H1 (cell line): ENCODE data around the gene ZNF581. TPM values are rescaled to one million over a fixed set of nuclear protein-coding genes. Genes with fewer than 3 reads are reported as not detected.

Experiments used
- CTCF ChIA-PET: fragments of 300-600 bp; sonication (Branson Sonifier 250); formaldehyde crosslinking; loops from one replicate; lab custom pipeline; 2021; ENCODE audit not compliant: partially characterized antibody; lab: Charles Lee
- POLR2A ChIA-PET: fragments of 300-600 bp; sonication (Branson Sonifier 250); formaldehyde crosslinking; loops from one replicate; lab custom pipeline; 2021; ENCODE audit warnings: inconsistent platforms; ENCODE audit not compliant: partially characterized antibody; lab: Charles Lee
- DNase-seq, 2 experiments: peaks; one replicate each; pipeline versions ENCODE4 v3.0.0 to v3.0.0-alpha.2; 2010 to 2022; ENCODE audit warnings: low spot score in 2 of 2, low read depth in 1 of 2, mixed read lengths in 1 of 2
- FAIRE-seq: peaks from 2 replicates; lab custom pipeline; 2011; peaks lifted over from hg19 to GRCh38; lab: Jason Lieb, UNC
- H2AFZ ChIP-seq: 2 replicates; pipeline ENCODE4 v1.8.1; 2012; ENCODE audit warnings: low read length, inconsistent platforms
- H2AK5ac ChIP-seq: 2 replicates; pipeline ENCODE4 v1.6.1; 2013; ENCODE audit warnings: low read depth, low read length
- H2BK120ac ChIP-seq: replicated peaks from 2 replicates; pipeline ENCODE3; 2013; ENCODE audit warnings: low read depth, low read length, inconsistent platforms
- H2BK12ac ChIP-seq: 2 replicates; pipeline ENCODE4 v1.6.1; 2013; ENCODE audit warnings: low read depth, low read length
- H2BK15ac ChIP-seq: 2 replicates; pipeline ENCODE4 v1.6.1; 2013; ENCODE audit warnings: low read length
- H2BK20ac ChIP-seq: 2 replicates; pipeline ENCODE4 v1.6.1; 2013; ENCODE audit warnings: low read length
- H2BK5ac ChIP-seq: 2 replicates; pipeline ENCODE4 v1.6.1; 2013; ENCODE audit warnings: low read depth, low read length
- H3K14ac ChIP-seq: 2 replicates; pipeline ENCODE4 v1.6.1; 2013; ENCODE audit warnings: inconsistent platforms; ENCODE audit not compliant: insufficient read length
- H3K18ac ChIP-seq: 2 replicates; pipeline ENCODE4 v1.6.1; 2013; ENCODE audit warnings: low read length; ENCODE audit errors: extremely low read depth
- H3K23ac ChIP-seq: 2 replicates; pipeline ENCODE4 v1.6.1; 2013; ENCODE audit warnings: inconsistent platforms; ENCODE audit not compliant: insufficient read length
- H3K23me2 ChIP-seq: 2 replicates; pipeline ENCODE4 v1.6.1; 2013; ENCODE audit warnings: low read depth, low read length
- H3K27ac ChIP-seq: 2 replicates; pipeline ENCODE4 v1.6.1; 2011; ENCODE audit warnings: low read depth, low read length, inconsistent platforms
- H3K27me3 ChIP-seq, 4 experiments: replicated peaks in 1 of 4; 1 replicate in 1 of 4; 2 replicates in 3 of 4; pipeline versions ENCODE4 v1.6.1 to v1.8.1; 2011 to 2013; ENCODE audit warnings: low read length in 3 of 4, mild to moderate bottlenecking in 3 of 4, inconsistent platforms in 2 of 4, mixed read lengths in 2 of 4, moderate library complexity in 1 of 4; ENCODE audit not compliant: control insufficient read depth in 3 of 4, insufficient read depth in 3 of 4; ENCODE audit errors: extremely low read depth in 1 of 4
- H3K36me3 ChIP-seq, 4 experiments: 2 replicates each; pipeline versions ENCODE4 v1.6.1 to v1.8.1; 2011 to 2013; ENCODE audit warnings: mild to moderate bottlenecking in 4 of 4, low read length in 3 of 4, moderate library complexity in 2 of 4, control low read depth in 1 of 4, inconsistent platforms in 1 of 4; ENCODE audit not compliant: insufficient read depth in 4 of 4, control insufficient read depth in 2 of 4
- H3K4ac ChIP-seq: replicated peaks from 2 replicates; pipeline ENCODE3; 2013; ENCODE audit warnings: low read length, low read depth, mixed read lengths, inconsistent platforms; ENCODE audit not compliant: insufficient read length
- H3K4me1 ChIP-seq, 4 experiments: replicated peaks in 1 of 4; 1 replicate in 1 of 4; 2 replicates in 3 of 4; pipeline versions ENCODE4 v1.6.1 to v1.8.1; 2011 to 2013; ENCODE audit warnings: low read length in 3 of 4, inconsistent platforms in 2 of 4, mixed read lengths in 1 of 4; ENCODE audit not compliant: insufficient read depth in 4 of 4, control insufficient read depth in 3 of 4
- H3K4me2 ChIP-seq, 2 experiments: 2 replicates each; pipeline versions ENCODE4 v1.6.1 to v1.8.1; 2011 to 2013; ENCODE audit warnings: low read depth in 2 of 2, low read length in 2 of 2, control low read depth in 1 of 2, inconsistent platforms in 1 of 2, mild to moderate bottlenecking in 1 of 2; ENCODE audit not compliant: insufficient read depth in 1 of 2
- H3K4me3 ChIP-seq, 4 experiments: fragments of 200-600, 300-600 bp in 1 of 4; sonication (generic), shearing (Covaris generic), sonication (Bioruptor Twin) in 1 of 4; 2 replicates each; pipeline versions ENCODE4 v1.5.1 to v1.8.1; 2011 to 2016; ENCODE audit warnings: low read length in 4 of 4, low read depth in 3 of 4, control low read depth in 2 of 4, inconsistent platforms in 2 of 4, mild to moderate bottlenecking in 2 of 4, mixed read lengths in 1 of 4, moderate library complexity in 1 of 4; ENCODE audit not compliant: insufficient read depth in 2 of 4; ENCODE audit errors: extremely low read depth in 1 of 4
- H3K56ac ChIP-seq: replicated peaks from 2 replicates; pipeline ENCODE3; 2013; ENCODE audit warnings: low read depth, mild to moderate bottlenecking, mixed read lengths, low read length, inconsistent platforms; ENCODE audit not compliant: insufficient read length
- H3K79me1 ChIP-seq: 2 replicates; pipeline ENCODE4 v1.6.1; 2013; ENCODE audit warnings: low read depth, low read length, control low read depth
- H3K79me2 ChIP-seq, 2 experiments: 2 replicates each; pipeline versions ENCODE4 v1.6.1 to v1.8.1; 2012 to 2013; ENCODE audit warnings: low read length in 2 of 2, mild to moderate bottlenecking in 2 of 2, inconsistent platforms in 1 of 2; ENCODE audit not compliant: insufficient read depth in 2 of 2, control insufficient read depth in 1 of 2
- H3K9ac ChIP-seq, 4 experiments: replicated peaks in 1 of 4; 1 replicate in 1 of 4; 2 replicates in 3 of 4; pipeline versions ENCODE4 v1.6.1 to v1.8.1; 2011 to 2013; ENCODE audit warnings: low read depth in 3 of 4, low read length in 3 of 4, control low read depth in 2 of 4, mild to moderate bottlenecking in 2 of 4, moderate library complexity in 2 of 4, inconsistent platforms in 1 of 4; ENCODE audit errors: extremely low read depth in 1 of 4
- H3K9me3 ChIP-seq, 2 experiments: 2 replicates each; pipeline versions ENCODE4 v1.6.1 to v1.8.1; 2012 to 2013; ENCODE audit warnings: mild to moderate bottlenecking in 2 of 2, moderate library complexity in 2 of 2, control low read depth in 1 of 2, inconsistent platforms in 1 of 2, low read depth in 1 of 2, low read length in 1 of 2, mixed read lengths in 1 of 2; ENCODE audit not compliant: insufficient read depth in 2 of 2
- H4K20me1 ChIP-seq, 2 experiments: replicated peaks in 1 of 2; 2 replicates each; pipeline versions ENCODE3 to v1.8.1; 2011 to 2013; ENCODE audit warnings: inconsistent platforms in 2 of 2, low read length in 2 of 2, mild to moderate bottlenecking in 1 of 2; ENCODE audit not compliant: insufficient read depth in 2 of 2, control insufficient read depth in 1 of 2
- H4K5ac ChIP-seq: 2 replicates; pipeline ENCODE4 v1.6.1; 2013; ENCODE audit warnings: low read length, low read depth, mixed read lengths, inconsistent platforms; ENCODE audit not compliant: insufficient read length
- H4K8ac ChIP-seq: 2 replicates; pipeline ENCODE4 v1.8.0; 2013; ENCODE audit warnings: mild to moderate bottlenecking, moderate library complexity, low read length, inconsistent platforms; ENCODE audit not compliant: insufficient read depth; ENCODE audit errors: extremely low read depth
- H4K91ac ChIP-seq: replicated peaks from 2 replicates; pipeline ENCODE3; 2013; ENCODE audit warnings: low read length, mixed read lengths, inconsistent platforms; ENCODE audit not compliant: insufficient read length
- CEBPB ChIP-seq: IDR thresholded peaks from 2 replicates; pipeline ENCODE4 v1.6.1; 2012; ENCODE audit warnings: low read depth, low read length
- HDAC2 ChIP-seq, 2 experiments: fragments of 300-600 bp in 1 of 2; sonication (generic) in 1 of 2; IDR thresholded peaks; 2 replicates each; pipeline ENCODE4 v1.6.1; 2011 to 2012; ENCODE audit warnings: low read depth in 2 of 2, low read length in 2 of 2, mild to moderate bottlenecking in 2 of 2, moderate library complexity in 2 of 2, borderline replicate concordance in 1 of 2, inconsistent platforms in 1 of 2
- KDM4A ChIP-seq: IDR thresholded peaks from one replicate; pipeline ENCODE4 v1.7.1; 2012; ENCODE audit warnings: low read depth, mild to moderate bottlenecking, moderate library complexity, low read length, inconsistent platforms; ENCODE audit not compliant: severe bottlenecking
- WGBS, 2 experiments: shearing (Covaris generic) in 1 of 2; methylation state at CpG; one replicate each; pipeline versions ENCODE4 v1.1.6 to v1.1.7; 2013 to 2015; ENCODE audit warnings: low lambda C conversion rate in 2 of 2, mixed read lengths in 2 of 2, inconsistent platforms in 1 of 2, low coverage in 1 of 2, missing lambda C conversion rate in 1 of 2; ENCODE audit not compliant: insufficient replicate concordance in 2 of 2, insufficient coverage in 1 of 2, insufficient read length in 1 of 2; ENCODE audit errors: extremely low coverage in 1 of 2, missing lambda C conversion rate in 1 of 2; 5-methylcytosine and 5-hydroxymethylcytosine counted together
- polyA plus RNA-seq, 7 experiments: library from polyadenylated mRNA; depleted of rRNA in 3 of 7; stranded (reverse) in 5 of 7; unstranded in 2 of 7; fragments of >200 nt in 5 of 7; fragments of 200-250 nt in 2 of 7; gene quantifications; 1 replicate in 5 of 7; 2 replicates in 1 of 7; 4 replicates in 1 of 7; pipeline versions ENCODE4 v1.2.1 to v1.2.3, GENCODE V29; 2011 to 2013; ENCODE audit warnings: missing spikeins in 2 of 7, mixed read lengths in 2 of 7
- total RNA-seq: library from RNA; stranded (reverse); fragmentation: NEBNext Ultra II Directional; extraction: Animal tissue kit (Norgen Biotek cat#: 25700); gene quantifications from 2 replicates; pipeline ENCODE4 v1.2.1, GENCODE V29; 2021
- TF ChIP-seq, protein P1 (sequence below): IDR thresholded peaks from 2 replicates; pipeline ENCODE4 v1.6.1; 2012; ENCODE audit warnings: inconsistent platforms

The ZNF581 gene
- total and polyA plus RNA-seq, 2 of the 8 experiments (the other 6 are each of a cell fraction or from before 2014, with no cell fraction given), result 73.0 to 76.1 TPM

DNA sequence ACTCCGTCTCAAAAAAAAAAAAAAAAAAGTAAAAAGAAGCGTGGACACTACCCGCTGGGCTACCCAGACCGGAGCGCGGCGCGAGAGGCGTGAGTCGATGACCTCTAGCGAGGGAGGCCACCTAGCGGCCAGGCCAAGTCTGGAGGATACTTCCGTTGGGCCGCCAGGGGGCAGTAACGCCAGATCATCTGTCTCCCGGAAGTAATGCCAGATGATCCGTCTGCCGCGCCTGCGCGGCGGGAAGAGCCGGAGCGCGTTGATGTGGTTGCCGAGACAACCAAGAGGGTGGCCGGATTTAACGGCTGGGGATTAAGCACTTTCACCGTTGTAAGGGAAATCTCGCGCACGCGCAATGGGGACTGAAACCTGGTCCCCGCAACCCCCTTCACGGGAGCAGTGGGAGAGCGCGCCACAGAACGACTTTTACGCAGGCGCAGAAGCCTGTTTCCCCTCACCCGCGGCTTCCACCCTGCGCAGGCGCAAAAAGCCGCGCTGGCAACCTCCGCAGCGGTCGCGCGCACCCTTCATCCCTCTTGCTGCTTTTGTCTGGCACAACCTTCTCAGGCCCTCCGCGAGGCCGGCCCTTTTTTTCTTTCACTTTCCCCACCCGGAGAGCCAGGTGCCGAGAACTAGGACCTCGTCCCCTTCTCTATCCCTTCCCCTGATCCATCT, 10.3 kb downstream of the ZNF581 start:
- Histone ChIP-seq H3K27me3 (no peaks in the 10 kb centered on the region), H4K8ac (peak overlapping the region; percentile 90; the same call in 1 of the 2 replicates), H2BK20ac (no peak overlapping the region), H3K14ac (no peak overlapping the region), H3K4me2 (peak overlapping the region; percentile 78 to 94), H3K23ac (no peak overlapping the region), H3K4me1 (peaks cover 3 to 18% (median 10%) of the 10 kb centered on the region in 4 experiments; a peak in 6 of 7 replicates), H4K91ac (no peak overlapping the region), H3K9me3 (no peaks in the 10 kb centered on the region), H3K18ac (peak overlapping the region; percentile 93), H3K23me2 (peaks cover 13% of the 10 kb centered on the region), H3K79me2 (peaks cover 32 to 35% of the 10 kb centered on the region in 2 experiments), H3K4ac (peak overlapping the region; percentile 28), H2AK5ac (no peak overlapping the region), H3K56ac (peak overlapping the region; percentile 38), H2BK12ac (no peak overlapping the region), H3K4me3 (peak overlapping the region; percentile 77 to 91 (median 82)), H4K20me1 (peaks cover 13% of the 10 kb centered on the region in 2 experiments), H2AFZ (0 out of 2 replicates have a peak overlapping the region, but pooled peaks have one; percentile 16), H2BK5ac (peak overlapping the region; percentile 96), H3K9ac (peak overlapping the region in 3 of 4 experiments; percentile 69 to 98 (median 92); a peak in 6 of 7 replicates), H3K27ac (peak overlapping the region; percentile 98), H2BK120ac (no peak overlapping the region), H4K5ac (peak overlapping the region; percentile 94), H3K36me3 (0 out of 8 replicates have a peak, but pooled peaks cover 0 to 3% (median 0%) of the 10 kb centered on the region in 4 experiments), H2BK15ac (no peak overlapping the region), H3K79me1 (peaks cover 2% of the 10 kb centered on the region; the same call in 1 of the 2 replicates)
- ChIA-PET CTCF (interaction anchor here (0.6 to 2.2 kb wide), 28 partner anchors 10 to 662 kb away, joined by 3 to 31 read pairs (median 3); partner anchors contain the start of genes TMEM190 and ZNF581), POLR2A (interaction anchor here (0.6 to 2.5 kb wide), 17 partner anchors 10 to 269 kb away, joined by 3 to 13 read pairs (median 6); partner anchors contain the start of genes EPN1, FIZ1, TMEM238 and ZNF524)
- DNase-seq (peak; percentile 94 to 98), FAIRE-seq (peak; percentile 45)
- 1% methylated on average over 45 of the region's 57 CpGs; no CpG with 5 or more reads in 1 of the 2 experiments for WGBS, 2 experiments
- TF ChIP-seq CEBPB (no peak), HDAC2 (IDR thresholded peaks at IDR 0.05; ENCODE audit: borderline replicate concordance in 1 of 2, low read depth in 2 of 2, low read length in 2 of 2) (peak in 1 of 2 experiments; percentile 35; a peak in 1 of 4 replicates), KDM4A (peak; percentile 15)
- TF ChIP-seq, protein P1, sequence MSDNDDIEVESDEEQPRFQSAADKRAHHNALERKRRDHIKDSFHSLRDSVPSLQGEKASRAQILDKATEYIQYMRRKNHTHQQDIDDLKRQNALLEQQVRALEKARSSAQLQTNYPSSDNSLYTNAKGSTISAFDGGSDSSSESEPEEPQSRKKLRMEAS, result peak; percentile 31; the same call in 1 of the 2 replicates
